ENCODE results near the gene AMPH.

GRCh38 chr7:38411404-38411803, 219.8 kb downstream of the AMPH start:
- peak; percentile 50 for TF ChIP-seq CTCF (conservative IDR thresholded peaks at IDR 0.05; ENCODE audit: low read depth, low read length)
- no peak for TF ChIP-seq EZH2 (IDR thresholded peaks at IDR 0.05; ENCODE audit: low read length, unreplicated experiment)
- TF ChIP-seq EZH2phosphoT487 (IDR thresholded peaks at IDR 0.05; ENCODE audit: borderline replicate concordance, low read length) = no peak
